HL-60 (cell line): ENCODE results near the gene NR2F1-AS1.

ENCODE experiments used
- DNase-seq, 2 experiments: peaks; one replicate each; pipeline ENCODE4 v3.0.0-alpha.2; 2010 to 2020; ENCODE audit warnings: low read depth in 1 of 2, low spot score in 1 of 2
- H3K27ac ChIP-seq: fragments of 250-450 bp; sonication (Bioruptor Pico); replicated peaks from 2 replicates; pipeline ENCODE4 v1.5.1; 2020; ENCODE audit warnings: mild to moderate bottlenecking, moderate library complexity
- H3K27me3 ChIP-seq: fragments of 250-450 bp; sonication (Bioruptor Pico); 2 replicates; pipeline ENCODE4 v1.5.1; 2021; ENCODE audit warnings: mild to moderate bottlenecking, moderate library complexity; ENCODE audit not compliant: insufficient read depth, poor library complexity, severe bottlenecking
- H3K4me3 ChIP-seq: replicated peaks from 2 replicates; pipeline ENCODE4 v1.5.1; 2011; ENCODE audit warnings: mild to moderate bottlenecking, control low read depth, low read length; ENCODE audit not compliant: insufficient read depth
- GABPA ChIP-seq: IDR thresholded peaks from 2 replicates; pipeline ENCODE4 v1.6.1; 2012; ENCODE audit warnings: low read depth
- POLR2AphosphoS5 ChIP-seq: IDR thresholded peaks from 2 replicates; pipeline ENCODE4 v1.6.1; 2012; ENCODE audit warnings: low read depth
- SPI1 ChIP-seq: IDR thresholded peaks from 2 replicates; pipeline ENCODE4 v1.6.1; 2012; ENCODE audit warnings: low read depth, mild to moderate bottlenecking, borderline replicate concordance
- TF ChIP-seq, protein P1 (sequence below): IDR thresholded peaks from 2 replicates; pipeline ENCODE4 v1.6.1; 2012; ENCODE audit warnings: low read depth; ENCODE audit not compliant: insufficient replicate concordance
- TF ChIP-seq, protein P2 (sequence below): IDR thresholded peaks from one replicate; pipeline ENCODE4 v1.5.1; 2011; ENCODE audit warnings: low read length, control low read depth, inconsistent platforms; ENCODE audit not compliant: insufficient read depth

NR2F1-AS1 gene

DNA sequence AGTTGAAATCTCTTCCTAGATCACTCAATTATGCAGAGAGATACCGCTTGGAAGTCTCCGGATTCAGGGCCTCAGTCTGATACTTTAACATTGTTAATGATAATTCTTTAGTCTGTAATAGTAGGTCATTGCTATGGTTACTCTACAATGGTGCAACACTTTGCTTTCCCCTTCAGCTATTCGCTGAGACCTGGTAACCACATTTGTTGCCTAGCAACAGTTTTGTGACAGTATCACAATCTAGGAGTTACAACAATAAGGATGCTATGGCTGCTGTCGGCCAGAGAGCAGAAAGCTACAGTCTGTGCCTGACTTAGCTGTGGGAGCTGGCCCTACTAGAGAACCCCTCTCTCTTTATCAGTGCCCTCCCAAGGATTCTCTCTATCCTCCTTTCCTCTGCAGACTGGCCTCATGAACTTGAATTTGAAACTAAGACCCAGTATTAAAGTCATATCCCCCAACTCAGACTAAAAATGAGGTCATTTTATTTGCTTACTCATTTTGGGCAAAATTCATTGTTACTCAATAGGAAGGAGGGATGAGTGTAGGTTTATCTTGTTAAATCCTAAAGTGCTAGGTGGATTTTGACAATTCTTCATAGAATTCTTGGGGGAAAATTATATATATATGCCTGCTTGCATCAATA, 41.3 kb upstream of the NR2F1-AS1 start:
- no peak overlapping the region for H3K4me3 ChIP-seq
- DNase-seq = peak in 1 of 2 experiments; percentile 24
- TF ChIP-seq, protein P1, sequence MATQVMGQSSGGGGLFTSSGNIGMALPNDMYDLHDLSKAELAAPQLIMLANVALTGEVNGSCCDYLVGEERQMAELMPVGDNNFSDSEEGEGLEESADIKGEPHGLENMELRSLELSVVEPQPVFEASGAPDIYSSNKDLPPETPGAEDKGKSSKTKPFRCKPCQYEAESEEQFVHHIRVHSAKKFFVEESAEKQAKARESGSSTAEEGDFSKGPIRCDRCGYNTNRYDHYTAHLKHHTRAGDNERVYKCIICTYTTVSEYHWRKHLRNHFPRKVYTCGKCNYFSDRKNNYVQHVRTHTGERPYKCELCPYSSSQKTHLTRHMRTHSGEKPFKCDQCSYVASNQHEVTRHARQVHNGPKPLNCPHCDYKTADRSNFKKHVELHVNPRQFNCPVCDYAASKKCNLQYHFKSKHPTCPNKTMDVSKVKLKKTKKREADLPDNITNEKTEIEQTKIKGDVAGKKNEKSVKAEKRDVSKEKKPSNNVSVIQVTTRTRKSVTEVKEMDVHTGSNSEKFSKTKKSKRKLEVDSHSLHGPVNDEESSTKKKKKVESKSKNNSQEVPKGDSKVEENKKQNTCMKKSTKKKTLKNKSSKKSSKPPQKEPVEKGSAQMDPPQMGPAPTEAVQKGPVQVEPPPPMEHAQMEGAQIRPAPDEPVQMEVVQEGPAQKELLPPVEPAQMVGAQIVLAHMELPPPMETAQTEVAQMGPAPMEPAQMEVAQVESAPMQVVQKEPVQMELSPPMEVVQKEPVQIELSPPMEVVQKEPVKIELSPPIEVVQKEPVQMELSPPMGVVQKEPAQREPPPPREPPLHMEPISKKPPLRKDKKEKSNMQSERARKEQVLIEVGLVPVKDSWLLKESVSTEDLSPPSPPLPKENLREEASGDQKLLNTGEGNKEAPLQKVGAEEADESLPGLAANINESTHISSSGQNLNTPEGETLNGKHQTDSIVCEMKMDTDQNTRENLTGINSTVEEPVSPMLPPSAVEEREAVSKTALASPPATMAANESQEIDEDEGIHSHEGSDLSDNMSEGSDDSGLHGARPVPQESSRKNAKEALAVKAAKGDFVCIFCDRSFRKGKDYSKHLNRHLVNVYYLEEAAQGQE = no peak
- TF ChIP-seq POLR2AphosphoS5 = no peak
- TF ChIP-seq SPI1 = no peak
- TF ChIP-seq GABPA = no peak
- TF ChIP-seq, protein P2, sequence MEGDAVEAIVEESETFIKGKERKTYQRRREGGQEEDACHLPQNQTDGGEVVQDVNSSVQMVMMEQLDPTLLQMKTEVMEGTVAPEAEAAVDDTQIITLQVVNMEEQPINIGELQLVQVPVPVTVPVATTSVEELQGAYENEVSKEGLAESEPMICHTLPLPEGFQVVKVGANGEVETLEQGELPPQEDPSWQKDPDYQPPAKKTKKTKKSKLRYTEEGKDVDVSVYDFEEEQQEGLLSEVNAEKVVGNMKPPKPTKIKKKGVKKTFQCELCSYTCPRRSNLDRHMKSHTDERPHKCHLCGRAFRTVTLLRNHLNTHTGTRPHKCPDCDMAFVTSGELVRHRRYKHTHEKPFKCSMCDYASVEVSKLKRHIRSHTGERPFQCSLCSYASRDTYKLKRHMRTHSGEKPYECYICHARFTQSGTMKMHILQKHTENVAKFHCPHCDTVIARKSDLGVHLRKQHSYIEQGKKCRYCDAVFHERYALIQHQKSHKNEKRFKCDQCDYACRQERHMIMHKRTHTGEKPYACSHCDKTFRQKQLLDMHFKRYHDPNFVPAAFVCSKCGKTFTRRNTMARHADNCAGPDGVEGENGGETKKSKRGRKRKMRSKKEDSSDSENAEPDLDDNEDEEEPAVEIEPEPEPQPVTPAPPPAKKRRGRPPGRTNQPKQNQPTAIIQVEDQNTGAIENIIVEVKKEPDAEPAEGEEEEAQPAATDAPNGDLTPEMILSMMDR = no peak
- no peak overlapping the region for H3K27ac ChIP-seq
- no peaks in the 10 kb centered on the region for H3K27me3 ChIP-seq

DNA sequence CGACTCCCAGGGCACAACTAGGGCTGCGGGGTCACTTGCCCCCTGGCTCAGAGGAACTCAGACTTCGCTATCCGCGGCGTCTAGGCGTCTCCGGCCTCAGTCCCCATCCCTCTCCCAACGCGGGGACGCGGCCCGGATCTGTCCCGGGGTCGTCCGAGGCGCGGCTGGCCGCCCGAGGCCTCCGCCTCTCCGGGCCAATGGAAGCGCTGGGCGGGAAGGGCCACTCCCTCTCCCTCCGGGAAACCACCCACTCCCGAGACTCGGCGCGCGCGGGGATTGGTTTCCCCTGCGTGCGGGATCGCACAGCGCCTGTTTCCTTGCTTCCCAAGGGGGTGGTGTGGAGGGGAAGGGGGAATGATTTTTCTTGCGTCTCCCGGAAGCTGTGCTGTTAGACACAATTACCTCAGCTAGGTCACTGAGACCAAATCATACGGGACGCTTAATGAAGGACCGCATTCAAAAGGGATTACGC, 40.3 kb upstream of the NR2F1-AS1 start:
- TF ChIP-seq, protein P2 = no peak
- no peak overlapping the region for H3K27ac ChIP-seq
- H3K4me3 ChIP-seq = peak overlapping the region; percentile 52
- no peak for DNase-seq
- no peaks in the 10 kb centered on the region for H3K27me3 ChIP-seq

DNA sequence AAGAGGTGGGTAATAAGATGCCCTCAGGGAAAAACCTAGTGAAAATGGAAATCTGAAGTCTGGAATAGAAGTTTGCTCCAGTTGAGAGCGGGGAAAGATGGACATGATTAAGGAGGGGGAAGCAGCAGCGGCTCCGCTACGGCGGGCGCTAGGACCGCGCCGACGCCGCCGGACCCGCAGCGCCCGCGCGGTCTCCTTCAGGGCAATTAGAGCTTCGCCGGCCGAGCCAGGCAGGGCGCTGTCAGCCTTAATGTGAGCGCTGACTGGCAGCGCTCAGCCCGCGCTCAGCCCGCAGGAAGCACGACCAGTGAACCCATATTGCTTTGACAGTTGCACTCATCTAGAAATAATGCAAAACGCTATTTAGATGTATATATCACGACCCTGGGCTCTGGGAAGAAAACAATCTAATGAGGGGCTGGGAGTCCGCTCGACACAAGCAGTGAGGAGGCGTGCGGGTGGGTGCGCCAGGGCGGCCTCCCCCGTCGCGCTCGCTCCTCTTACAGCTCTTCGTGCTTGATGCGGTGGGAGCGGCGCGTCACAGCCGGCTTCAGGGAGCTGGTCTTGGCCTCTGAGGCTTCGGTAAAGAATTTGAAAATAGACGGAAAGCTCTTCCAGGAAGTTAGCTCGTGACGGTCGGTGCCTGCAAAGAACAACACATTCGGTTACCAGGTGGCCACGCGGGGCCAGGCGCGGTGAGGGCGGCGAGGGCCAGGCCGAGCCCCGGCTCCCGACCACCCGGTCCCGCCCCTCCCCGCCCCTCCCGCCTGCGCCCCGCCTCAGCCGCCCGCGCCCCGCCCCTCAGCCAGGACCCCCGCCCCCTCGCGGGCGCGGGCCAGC, 39.7 kb upstream of the NR2F1-AS1 start:
- peak overlapping the region; percentile 52 for H3K4me3 ChIP-seq
- peak in 1 of 2 experiments; percentile 43 for DNase-seq
- no peaks in the 10 kb centered on the region for H3K27me3 ChIP-seq

DNA sequence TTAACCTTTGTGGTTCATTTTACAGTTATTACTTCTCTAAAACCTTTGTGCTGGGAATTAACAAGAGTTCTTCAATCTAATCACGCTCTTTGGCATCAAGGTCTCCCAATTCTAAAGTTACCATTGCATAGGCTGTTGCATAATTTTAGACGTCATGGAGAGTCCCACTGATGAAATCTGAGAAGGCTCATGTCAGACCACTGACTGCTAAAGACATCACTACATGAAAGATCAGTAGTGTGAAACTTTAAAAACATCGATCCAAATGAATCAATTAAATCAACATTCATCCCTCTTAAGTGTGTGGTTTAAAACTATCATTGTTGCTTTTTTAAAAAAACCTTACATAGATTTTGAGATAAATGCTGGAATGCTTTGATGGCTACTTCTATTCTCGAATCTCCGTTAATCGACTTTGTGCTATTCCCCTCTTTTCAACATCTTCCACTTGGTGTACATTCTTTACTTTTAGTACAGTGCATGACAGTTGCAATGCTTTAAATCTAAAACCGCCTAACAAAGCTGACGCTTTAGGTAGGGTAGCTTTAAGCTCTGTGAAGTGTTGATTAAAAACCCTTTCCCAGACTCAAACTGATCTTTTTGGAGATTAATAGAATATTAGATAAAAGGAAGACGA, 35.6 kb upstream of the NR2F1-AS1 start:
- TF ChIP-seq, protein P1 = no peak
- TF ChIP-seq GABPA = no peak
- TF ChIP-seq, protein P2 = no peak
- TF ChIP-seq SPI1 = no peak
- no peak for TF ChIP-seq POLR2AphosphoS5
- no peak for DNase-seq
- Histone ChIP-seq H3K4me3 (no peak overlapping the region), H3K27me3 (peaks cover 7% of the 10 kb centered on the region), H3K27ac (no peak overlapping the region)

More for the DNA sequence above, 39.7 kb upstream of the NR2F1-AS1 start:
- H3K27ac ChIP-seq = no peak overlapping the region
- TF ChIP-seq SPI1 = no peak
- TF ChIP-seq, protein P2 = peak; percentile 4
- no peak for TF ChIP-seq POLR2AphosphoS5
- TF ChIP-seq GABPA = no peak
